ENCODE measurements around the gene DRP2. TPM values are rescaled to one million over a fixed set of nuclear protein-coding genes. Genes with fewer than 3 reads are reported as not detected.

DRP2 gene
- total RNA-seq, 4 donors from 2014 or later = 0.29 to 4.7 (median 0.58) TPM; not detected in 1

- no peak overlapping the region for H3K27ac ChIP-seq
- no peaks in the 10 kb centered on the region for H3K4me1 ChIP-seq
- no peak overlapping the region for H3K4me3 ChIP-seq
- no peaks in the 10 kb centered on the region for H3K27me3 ChIP-seq
- no peaks in the 10 kb centered on the region for H3K36me3 ChIP-seq
- H3K9me3 ChIP-seq = no peaks in the 10 kb centered on the region
- intact Hi-C loops (cut with DNase I; ENCODE audit: low total_unique reads) = no loop called here
- no peak for DNase-seq
- TF ChIP-seq CTCF (IDR thresholded peaks at IDR 0.05) (no peak), POLR2A (IDR thresholded peaks at IDR 0.05) (no peak)
These were observed 17.5 kb downstream of the DRP2 start for GRCh38 chrX:101237041-101237440.

DNA sequence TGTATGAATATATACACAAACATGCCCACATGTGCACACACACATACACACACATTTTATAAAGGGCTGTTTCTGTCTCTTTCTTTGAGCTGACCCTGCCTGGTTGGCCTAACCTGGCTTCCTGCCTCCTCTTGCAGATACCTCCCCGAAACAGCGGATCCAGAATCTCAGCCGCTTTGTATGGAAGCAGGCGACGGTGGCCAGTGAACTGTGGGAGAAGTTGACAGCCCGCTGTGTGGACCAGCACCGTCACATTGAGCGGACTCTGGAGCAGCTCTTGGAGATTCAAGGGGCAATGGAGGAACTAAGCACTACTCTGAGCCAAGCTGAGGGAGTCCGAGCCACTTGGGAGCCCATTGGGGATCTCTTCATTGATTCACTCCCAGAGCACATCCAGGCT, 21.9 kb downstream of the DRP2 start:
- Histone ChIP-seq H3K27me3 (no peaks in the 10 kb centered on the region), H3K4me1 (no peaks in the 10 kb centered on the region), H3K4me3 (no peak overlapping the region), H3K36me3 (no peaks in the 10 kb centered on the region), H3K27ac (no peak overlapping the region), H3K9me3 (no peaks in the 10 kb centered on the region)
- TF ChIP-seq CTCF (IDR thresholded peaks at IDR 0.05) = no peak
- TF ChIP-seq POLR2A (IDR thresholded peaks at IDR 0.05) = no peak
- intact Hi-C loops (cut with DNase I; ENCODE audit: low total_unique reads) = no loop called here
- DNase-seq = no peak

DNA sequence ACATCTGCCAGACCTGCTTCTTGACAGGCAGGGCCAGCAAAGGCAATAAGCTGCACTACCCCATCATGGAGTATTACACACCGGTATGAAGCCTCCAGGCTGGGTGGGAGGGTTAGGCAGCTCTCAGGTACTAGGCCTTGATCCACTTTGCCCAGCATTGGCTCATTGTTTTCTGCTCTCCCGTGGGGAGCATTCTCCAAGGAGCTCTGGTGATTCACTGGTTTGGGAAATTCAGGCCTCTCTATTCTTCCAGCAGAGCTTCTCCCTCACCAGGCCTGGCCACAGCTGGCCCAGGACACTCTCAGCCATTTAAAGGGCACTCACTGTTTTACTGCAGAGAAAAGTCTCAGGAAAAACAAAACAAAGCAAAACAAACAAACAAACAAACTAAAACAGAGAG, 33.0 kb downstream of the DRP2 start:
- Histone ChIP-seq H3K27ac (no peak overlapping the region), H3K36me3 (no peaks in the 10 kb centered on the region), H3K9me3 (no peaks in the 10 kb centered on the region), H3K4me3 (no peak overlapping the region), H3K27me3 (no peaks in the 10 kb centered on the region), H3K4me1 (no peaks in the 10 kb centered on the region)
- TF ChIP-seq CTCF (IDR thresholded peaks at IDR 0.05) = no peak
- TF ChIP-seq POLR2A (IDR thresholded peaks at IDR 0.05) = no peak
- intact Hi-C loops (cut with DNase I; ENCODE audit: low total_unique reads) = no loop called here
- DNase-seq = no peak

DNA sequence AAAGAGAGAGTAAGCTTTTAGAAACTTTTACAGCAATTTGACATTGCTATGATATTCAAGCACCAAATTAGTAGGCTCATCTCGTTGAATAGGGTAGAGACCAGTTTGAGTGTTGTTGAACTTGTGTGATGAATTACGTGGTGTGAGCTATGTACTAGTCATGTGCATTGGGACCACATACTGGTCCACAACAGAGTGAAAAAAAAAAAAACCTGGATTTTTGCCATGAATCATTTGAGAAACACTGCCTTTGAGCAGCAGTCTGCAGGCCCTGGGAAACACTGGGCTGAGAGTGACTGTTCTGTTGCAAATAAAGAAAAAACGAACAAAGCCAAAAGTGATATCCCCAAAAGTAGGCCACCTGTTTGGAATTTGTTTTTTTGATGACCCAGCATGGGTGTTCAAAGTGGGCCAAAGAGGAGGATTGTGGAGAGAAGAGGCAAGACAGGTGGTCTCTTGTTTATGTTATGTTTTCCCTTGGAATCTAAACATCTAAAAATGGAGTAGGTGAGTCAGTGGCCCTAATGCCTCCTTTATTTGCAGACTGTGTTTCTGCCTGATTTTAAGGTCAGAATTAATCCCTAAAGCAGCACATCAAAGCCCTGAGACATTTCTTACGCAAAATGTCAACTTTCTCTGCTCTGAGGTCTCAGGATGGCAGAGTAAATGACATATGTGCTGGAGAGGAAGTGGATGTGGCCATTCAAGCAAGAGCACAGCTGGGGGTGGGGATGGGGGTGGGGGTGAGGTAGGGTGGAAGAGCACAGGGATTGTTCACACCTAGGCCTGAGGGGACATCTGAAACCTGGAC, 38.1 kb downstream of the DRP2 start:
- intact Hi-C loops (cut with DNase I; ENCODE audit: low total_unique reads) = no loop called here
- Histone ChIP-seq H3K4me1 (no peaks in the 10 kb centered on the region), H3K27ac (no peak overlapping the region), H3K36me3 (no peaks in the 10 kb centered on the region), H3K4me3 (no peak overlapping the region), H3K27me3 (no peaks in the 10 kb centered on the region), H3K9me3 (no peaks in the 10 kb centered on the region)
- TF ChIP-seq POLR2A (IDR thresholded peaks at IDR 0.05) = no peak
- no peak for TF ChIP-seq CTCF (IDR thresholded peaks at IDR 0.05)
- no peak for DNase-seq

GRCh38 chrX:101258259-101258581, 38.6 kb downstream of the DRP2 start:
- Histone ChIP-seq H3K4me3 (no peak overlapping the region), H3K9me3 (no peaks in the 10 kb centered on the region), H3K36me3 (no peaks in the 10 kb centered on the region), H3K27me3 (no peaks in the 10 kb centered on the region), H3K4me1 (no peaks in the 10 kb centered on the region), H3K27ac (no peak overlapping the region)
- intact Hi-C loops (cut with DNase I; ENCODE audit: low total_unique reads) = no loop called here
- no peak for DNase-seq
- no peak for TF ChIP-seq POLR2A (IDR thresholded peaks at IDR 0.05)
- no peak for TF ChIP-seq CTCF (IDR thresholded peaks at IDR 0.05)
